Right kidney (tissue), 1 donor: ENCODE data around the gene GNB1L.

ENCODE experiments used
- DNase-seq: peaks from one replicate; pipeline ENCODE4 v3.0.0-alpha.2; 2016

Gene GNB1L

GRCh38 chr22:19735665-19736510 lies 118.8 kb downstream of the GNB1L start:
- no peak for DNase-seq

- DNase-seq, result no peak
Observed at GRCh38 chr22:19734837-19735382, 119.8 kb downstream of the GNB1L start.

GRCh38 chr22:19734163-19734562 lies 120.5 kb downstream of the GNB1L start:
- DNase-seq, result no peak

GRCh38 chr22:19733755-19734154 lies 120.9 kb downstream of the GNB1L start:
- DNase-seq, result no peak
